SK-N-SH treated with all-trans-retinoic acid at 6 μM for 48 hours (cell line): ENCODE data around the gene FYN.

ENCODE experiments used
- ATAC-seq: fragments of 200-7000 bp; cut with Tn5 transposase; 3 replicates; pipeline ENCODE4 v1.9.1; 2020; ENCODE audit warnings: mild to moderate bottlenecking, moderate library complexity
- ARNTL ChIP-seq: fragments of 450-650 bp; formaldehyde crosslinking; IDR thresholded peaks from 2 replicates; pipeline ENCODE4 v1.5.0; 2020; ENCODE audit warnings: low read depth, mild to moderate bottlenecking, moderate library complexity, borderline replicate concordance
- CSDC2 ChIP-seq: fragments of 250-450 bp; sonication (Bioruptor Pico); IDR thresholded peaks from 2 replicates; pipeline ENCODE4 v1.5.0; 2020; ENCODE audit warnings: mild to moderate bottlenecking, moderate library complexity
- ESRRG ChIP-seq: fragments of 250-450 bp; sonication (Bioruptor Pico); IDR thresholded peaks from 2 replicates; pipeline ENCODE4 v1.6.1; 2021; ENCODE audit warnings: mild to moderate bottlenecking
- ISL1 ChIP-seq: fragments of 250-450 bp; sonication (Bioruptor Pico); IDR thresholded peaks from 2 replicates; pipeline ENCODE4 v2.1.2; 2022; ENCODE audit warnings: mild to moderate bottlenecking, moderate library complexity
- OSR1 ChIP-seq: fragments of 250-450 bp; sonication (Bioruptor Pico); IDR thresholded peaks from 2 replicates; pipeline ENCODE4 v1.8.0; 2022; ENCODE audit warnings: moderate library complexity, mild to moderate bottlenecking, inconsistent platforms
- PPARA ChIP-seq: fragments of 250-450 bp; sonication (Bioruptor Pico); IDR thresholded peaks from 2 replicates; pipeline ENCODE4 v1.5.0; 2020; ENCODE audit warnings: mild to moderate bottlenecking, borderline replicate concordance
- SNAI2 ChIP-seq: fragments of 250-450 bp; sonication (Bioruptor Pico); IDR thresholded peaks from 2 replicates; pipeline ENCODE4 v1.5.0; 2020; ENCODE audit warnings: mild to moderate bottlenecking, moderate library complexity
- TCF4 ChIP-seq: fragments of 250-450 bp; sonication (Bioruptor Pico); IDR thresholded peaks from 2 replicates; pipeline ENCODE4 v1.8.0; 2021; ENCODE audit warnings: mild to moderate bottlenecking, moderate library complexity, borderline replicate concordance
- TOX ChIP-seq: fragments of 250-450 bp; sonication (Bioruptor Pico); IDR thresholded peaks from 2 replicates; pipeline ENCODE4 v1.8.0; 2021; ENCODE audit warnings: mild to moderate bottlenecking, moderate library complexity, borderline replicate concordance
- ZFP30 ChIP-seq: fragments of 450-650 bp; formaldehyde crosslinking; IDR thresholded peaks from 2 replicates; pipeline ENCODE4 v1.5.0; 2022; ENCODE audit warnings: mild to moderate bottlenecking, moderate library complexity
- ZNF565 ChIP-seq: fragments of 450-650 bp; formaldehyde crosslinking; conservative IDR thresholded peaks from 2 replicates; pipeline ENCODE4 v1.5.0; 2020; ENCODE audit warnings: low read depth, mild to moderate bottlenecking, moderate library complexity
- ZNF70 ChIP-seq: fragments of 450-650 bp; formaldehyde crosslinking; IDR thresholded peaks from 2 replicates; pipeline ENCODE4 v1.5.0; 2020; ENCODE audit warnings: mild to moderate bottlenecking, moderate library complexity
- ZNF8 ChIP-seq: fragments of 450-650 bp; formaldehyde crosslinking; IDR thresholded peaks from 2 replicates; pipeline ENCODE4 v1.5.0; 2020; ENCODE audit warnings: mild to moderate bottlenecking, moderate library complexity
- TF ChIP-seq, protein P1 (sequence below): fragments of 250-450 bp; sonication (Bioruptor Pico); IDR thresholded peaks from 2 replicates; pipeline ENCODE4 v1.8.0; 2020; ENCODE audit warnings: mild to moderate bottlenecking, moderate library complexity, borderline replicate concordance
- TF ChIP-seq, protein P2 (sequence below): fragments of 250-450 bp; sonication (Bioruptor Pico); IDR thresholded peaks from 2 replicates; pipeline ENCODE4 v1.5.1; 2021; ENCODE audit warnings: mild to moderate bottlenecking, moderate library complexity
- TF ChIP-seq, protein P3 (sequence below): fragments of 250-450 bp; sonication (Bioruptor Pico); IDR thresholded peaks from 2 replicates; pipeline ENCODE4 v1.8.0; 2021; ENCODE audit warnings: low read depth, mild to moderate bottlenecking, moderate library complexity, borderline replicate concordance
- TF ChIP-seq, protein P4 (sequence below): fragments of 250-450 bp; sonication (Bioruptor Pico); IDR thresholded peaks from 2 replicates; pipeline ENCODE4 v1.5.0; 2020; ENCODE audit warnings: mild to moderate bottlenecking, moderate library complexity

FYN gene

DNA sequence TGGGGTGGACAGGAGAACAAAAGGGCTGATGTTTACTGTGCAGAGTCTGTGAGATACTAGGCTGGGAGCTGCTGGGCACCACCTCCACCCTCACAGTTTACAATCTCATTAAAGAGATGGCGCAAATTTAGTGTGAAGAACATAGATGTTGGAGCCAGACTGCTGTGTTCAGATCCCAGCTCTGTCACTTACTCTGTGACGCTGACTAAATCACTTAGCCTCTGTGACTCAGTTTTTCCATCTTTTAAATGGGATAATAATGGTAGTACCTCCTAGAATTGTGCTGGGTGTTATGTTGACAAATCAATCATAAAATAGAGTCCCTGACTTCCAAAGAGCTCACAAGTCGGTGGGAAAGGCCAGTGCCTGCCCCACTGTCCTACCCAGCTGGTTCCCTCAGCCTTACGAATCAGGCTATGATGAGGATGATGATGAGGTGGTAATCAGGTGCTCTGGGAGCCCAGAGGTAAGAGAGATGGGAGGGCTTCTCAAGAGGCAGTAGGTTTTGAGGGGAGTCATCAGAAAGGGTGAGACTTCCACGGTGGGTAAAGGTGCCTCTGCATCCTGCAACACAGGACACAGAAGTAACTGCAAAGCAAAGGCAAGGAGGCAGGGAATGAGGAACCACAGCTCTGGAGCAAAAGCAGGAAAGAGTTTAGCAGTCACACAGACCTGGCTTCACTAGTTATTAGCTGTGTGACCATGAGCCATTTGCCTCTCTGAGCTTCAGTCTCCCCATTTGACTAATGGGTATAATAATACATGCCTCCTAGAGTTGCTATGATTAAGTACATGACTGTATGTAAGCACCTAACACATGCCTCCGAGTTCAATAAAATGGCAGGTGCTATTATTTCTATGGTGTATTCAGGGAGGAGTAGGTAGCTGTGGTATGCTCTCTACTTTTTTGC lies 8.9 kb downstream of the FYN start:
- TF ChIP-seq, protein P1, sequence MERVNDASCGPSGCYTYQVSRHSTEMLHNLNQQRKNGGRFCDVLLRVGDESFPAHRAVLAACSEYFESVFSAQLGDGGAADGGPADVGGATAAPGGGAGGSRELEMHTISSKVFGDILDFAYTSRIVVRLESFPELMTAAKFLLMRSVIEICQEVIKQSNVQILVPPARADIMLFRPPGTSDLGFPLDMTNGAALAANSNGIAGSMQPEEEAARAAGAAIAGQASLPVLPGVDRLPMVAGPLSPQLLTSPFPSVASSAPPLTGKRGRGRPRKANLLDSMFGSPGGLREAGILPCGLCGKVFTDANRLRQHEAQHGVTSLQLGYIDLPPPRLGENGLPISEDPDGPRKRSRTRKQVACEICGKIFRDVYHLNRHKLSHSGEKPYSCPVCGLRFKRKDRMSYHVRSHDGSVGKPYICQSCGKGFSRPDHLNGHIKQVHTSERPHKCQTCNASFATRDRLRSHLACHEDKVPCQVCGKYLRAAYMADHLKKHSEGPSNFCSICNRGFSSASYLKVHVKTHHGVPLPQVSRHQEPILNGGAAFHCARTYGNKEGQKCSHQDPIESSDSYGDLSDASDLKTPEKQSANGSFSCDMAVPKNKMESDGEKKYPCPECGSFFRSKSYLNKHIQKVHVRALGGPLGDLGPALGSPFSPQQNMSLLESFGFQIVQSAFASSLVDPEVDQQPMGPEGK (CRISPR knock-in tag), result no peak
- TF ChIP-seq TOX (CRISPR knock-in tag) (no peak), ZNF565 (CRISPR knock-in tag) (no peak), ARNTL (CRISPR knock-in tag) (no peak), PPARA (CRISPR knock-in tag) (no peak)
- no peak for ATAC-seq

DNA sequence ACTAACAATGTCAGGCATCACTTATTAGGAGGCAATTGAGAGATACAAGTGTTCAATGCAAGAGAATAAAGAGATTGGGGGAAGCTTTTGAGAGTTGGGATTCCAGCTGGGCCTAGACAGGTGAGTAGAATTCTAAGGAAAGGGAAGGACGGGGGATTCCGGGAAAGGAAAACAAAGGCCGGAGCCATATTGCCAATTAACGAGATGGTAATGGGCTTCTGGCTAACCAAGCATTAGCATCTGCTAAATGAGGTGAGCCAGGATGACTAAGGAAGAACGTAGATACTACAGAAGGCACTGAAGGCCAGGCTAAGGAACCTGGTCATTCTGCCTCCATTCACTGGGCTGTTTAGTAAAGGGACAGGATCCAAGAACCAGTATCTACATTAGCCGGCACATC lies 10.5 kb downstream of the FYN start:
- TF ChIP-seq ZNF70 (CRISPR knock-in tag) (no peak), OSR1 (CRISPR knock-in tag) (no peak), SNAI2 (CRISPR knock-in tag) (no peak), ESRRG (no peak), TCF4 (CRISPR knock-in tag) (no peak), ZFP30 (CRISPR knock-in tag) (no peak), ZNF8 (CRISPR knock-in tag) (no peak), PPARA (CRISPR knock-in tag) (no peak)
- TF ChIP-seq, protein P2, sequence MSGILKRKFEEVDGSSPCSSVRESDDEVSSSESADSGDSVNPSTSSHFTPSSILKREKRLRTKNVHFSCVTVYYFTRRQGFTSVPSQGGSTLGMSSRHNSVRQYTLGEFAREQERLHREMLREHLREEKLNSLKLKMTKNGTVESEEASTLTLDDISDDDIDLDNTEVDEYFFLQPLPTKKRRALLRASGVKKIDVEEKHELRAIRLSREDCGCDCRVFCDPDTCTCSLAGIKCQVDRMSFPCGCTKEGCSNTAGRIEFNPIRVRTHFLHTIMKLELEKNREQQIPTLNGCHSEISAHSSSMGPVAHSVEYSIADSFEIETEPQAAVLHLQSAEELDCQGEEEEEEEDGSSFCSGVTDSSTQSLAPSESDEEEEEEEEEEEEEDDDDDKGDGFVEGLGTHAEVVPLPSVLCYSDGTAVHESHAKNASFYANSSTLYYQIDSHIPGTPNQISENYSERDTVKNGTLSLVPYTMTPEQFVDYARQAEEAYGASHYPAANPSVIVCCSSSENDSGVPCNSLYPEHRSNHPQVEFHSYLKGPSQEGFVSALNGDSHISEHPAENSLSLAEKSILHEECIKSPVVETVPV (CRISPR knock-in tag), result no peak
- TF ChIP-seq, protein P3, sequence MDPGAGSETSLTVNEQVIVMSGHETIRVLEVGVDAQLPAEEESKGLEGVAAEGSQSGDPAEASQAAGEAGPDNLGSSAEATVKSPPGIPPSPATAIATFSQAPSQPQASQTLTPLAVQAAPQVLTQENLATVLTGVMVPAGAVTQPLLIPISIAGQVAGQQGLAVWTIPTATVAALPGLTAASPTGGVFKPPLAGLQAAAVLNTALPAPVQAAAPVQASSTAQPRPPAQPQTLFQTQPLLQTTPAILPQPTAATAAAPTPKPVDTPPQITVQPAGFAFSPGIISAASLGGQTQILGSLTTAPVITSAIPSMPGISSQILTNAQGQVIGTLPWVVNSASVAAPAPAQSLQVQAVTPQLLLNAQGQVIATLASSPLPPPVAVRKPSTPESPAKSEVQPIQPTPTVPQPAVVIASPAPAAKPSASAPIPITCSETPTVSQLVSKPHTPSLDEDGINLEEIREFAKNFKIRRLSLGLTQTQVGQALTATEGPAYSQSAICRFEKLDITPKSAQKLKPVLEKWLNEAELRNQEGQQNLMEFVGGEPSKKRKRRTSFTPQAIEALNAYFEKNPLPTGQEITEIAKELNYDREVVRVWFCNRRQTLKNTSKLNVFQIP (CRISPR knock-in tag), result no peak
- TF ChIP-seq, protein P4, sequence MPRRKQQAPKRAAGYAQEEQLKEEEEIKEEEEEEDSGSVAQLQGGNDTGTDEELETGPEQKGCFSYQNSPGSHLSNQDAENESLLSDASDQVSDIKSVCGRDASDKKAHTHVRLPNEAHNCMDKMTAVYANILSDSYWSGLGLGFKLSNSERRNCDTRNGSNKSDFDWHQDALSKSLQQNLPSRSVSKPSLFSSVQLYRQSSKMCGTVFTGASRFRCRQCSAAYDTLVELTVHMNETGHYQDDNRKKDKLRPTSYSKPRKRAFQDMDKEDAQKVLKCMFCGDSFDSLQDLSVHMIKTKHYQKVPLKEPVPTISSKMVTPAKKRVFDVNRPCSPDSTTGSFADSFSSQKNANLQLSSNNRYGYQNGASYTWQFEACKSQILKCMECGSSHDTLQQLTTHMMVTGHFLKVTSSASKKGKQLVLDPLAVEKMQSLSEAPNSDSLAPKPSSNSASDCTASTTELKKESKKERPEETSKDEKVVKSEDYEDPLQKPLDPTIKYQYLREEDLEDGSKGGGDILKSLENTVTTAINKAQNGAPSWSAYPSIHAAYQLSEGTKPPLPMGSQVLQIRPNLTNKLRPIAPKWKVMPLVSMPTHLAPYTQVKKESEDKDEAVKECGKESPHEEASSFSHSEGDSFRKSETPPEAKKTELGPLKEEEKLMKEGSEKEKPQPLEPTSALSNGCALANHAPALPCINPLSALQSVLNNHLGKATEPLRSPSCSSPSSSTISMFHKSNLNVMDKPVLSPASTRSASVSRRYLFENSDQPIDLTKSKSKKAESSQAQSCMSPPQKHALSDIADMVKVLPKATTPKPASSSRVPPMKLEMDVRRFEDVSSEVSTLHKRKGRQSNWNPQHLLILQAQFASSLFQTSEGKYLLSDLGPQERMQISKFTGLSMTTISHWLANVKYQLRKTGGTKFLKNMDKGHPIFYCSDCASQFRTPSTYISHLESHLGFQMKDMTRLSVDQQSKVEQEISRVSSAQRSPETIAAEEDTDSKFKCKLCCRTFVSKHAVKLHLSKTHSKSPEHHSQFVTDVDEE, result no peak
- ATAC-seq, result no peak

DNA sequence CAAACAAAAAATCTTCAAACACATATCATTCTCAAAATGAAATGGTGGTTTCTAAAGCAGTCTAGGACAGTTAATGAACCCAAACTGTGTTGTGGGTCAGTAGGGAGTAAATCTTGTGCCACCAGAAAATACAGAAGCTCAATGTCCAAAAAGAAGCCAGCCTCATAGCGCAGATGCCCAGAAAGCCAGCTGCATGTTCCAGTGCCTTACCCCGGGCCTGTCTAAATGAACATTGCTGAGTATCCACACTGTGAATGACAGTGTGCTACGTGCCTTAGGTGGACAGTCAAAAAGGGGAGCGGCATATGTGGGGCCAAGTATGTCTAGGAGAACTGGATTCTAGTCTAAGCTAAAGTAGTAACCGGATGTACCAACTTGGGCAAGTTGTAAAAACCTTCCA lies 10.9 kb downstream of the FYN start:
- TF ChIP-seq CSDC2 (CRISPR knock-in tag), result no peak
- TF ChIP-seq, protein P1 (CRISPR knock-in tag), result no peak
- TF ChIP-seq TOX (CRISPR knock-in tag), result no peak
- TF ChIP-seq ISL1, result no peak
- TF ChIP-seq PPARA (CRISPR knock-in tag), result no peak
- ATAC-seq, result no peak
